ENCODE results near the gene DHX58. TPM values are rescaled to one million over a fixed set of nuclear protein-coding genes. Genes with fewer than 3 reads are reported as not detected.

DHX58 gene
- total RNA-seq, 1 donor from 2014 or later, result 1.7 TPM

- Histone ChIP-seq H3K4me1 (no peaks in the 10 kb centered on the region), H3K9me3 (no peaks in the 10 kb centered on the region), H3K27ac (no peak overlapping the region), H3K27me3 (no peaks in the 10 kb centered on the region), H3K36me3 (no peaks in the 10 kb centered on the region), H3K4me3 (no peak overlapping the region)
- intact Hi-C loops (cut with DNase I), result no loop called here
- no peak for TF ChIP-seq CTCF (IDR thresholded peaks at IDR 0.05)
- DNase-seq (ENCODE audit: low spot score in 2 of 2), result no peak
Observed at GRCh38 chr17:42056635-42057034, 55.9 kb downstream of the DHX58 start.

GRCh38 chr17:42055496-42055895, 57.0 kb downstream of the DHX58 start:
- Histone ChIP-seq H3K9me3 (no peaks in the 10 kb centered on the region), H3K27ac (no peak overlapping the region), H3K4me3 (no peak overlapping the region), H3K36me3 (no peaks in the 10 kb centered on the region), H3K27me3 (no peaks in the 10 kb centered on the region), H3K4me1 (no peaks in the 10 kb centered on the region)
- no peak for DNase-seq (ENCODE audit: low spot score in 2 of 2)
- TF ChIP-seq CTCF (IDR thresholded peaks at IDR 0.05), result no peak
- intact Hi-C loops (cut with DNase I), result no loop called here

- no peak for DNase-seq (ENCODE audit: low spot score in 2 of 2)
- intact Hi-C loops (cut with DNase I), result no loop called here
- no peak overlapping the region for H3K27ac ChIP-seq
- no peak for TF ChIP-seq CTCF (IDR thresholded peaks at IDR 0.05)
- H3K36me3 ChIP-seq, result no peaks in the 10 kb centered on the region
- H3K4me3 ChIP-seq, result no peak overlapping the region
- no peaks in the 10 kb centered on the region for H3K4me1 ChIP-seq
- H3K9me3 ChIP-seq, result no peaks in the 10 kb centered on the region
- H3K27me3 ChIP-seq, result no peaks in the 10 kb centered on the region
Observed at GRCh38 chr17:42055027-42055426, 57.5 kb downstream of the DHX58 start.

GRCh38 chr17:42053731-42054500, 58.6 kb downstream of the DHX58 start:
- intact Hi-C loops (cut with DNase I), result no loop called here
- H3K4me3 ChIP-seq, result no peak overlapping the region
- no peak overlapping the region for H3K27ac ChIP-seq
- no peak for TF ChIP-seq CTCF (IDR thresholded peaks at IDR 0.05)
- H3K9me3 ChIP-seq, result no peaks in the 10 kb centered on the region
- no peaks in the 10 kb centered on the region for H3K36me3 ChIP-seq
- H3K27me3 ChIP-seq, result no peaks in the 10 kb centered on the region
- no peaks in the 10 kb centered on the region for H3K4me1 ChIP-seq
- no peak for DNase-seq (ENCODE audit: low spot score in 2 of 2)

GRCh38 chr17:42052346-42052877, 60.1 kb downstream of the DHX58 start:
- Histone ChIP-seq H3K36me3 (no peaks in the 10 kb centered on the region), H3K4me3 (no peak overlapping the region), H3K9me3 (no peaks in the 10 kb centered on the region), H3K27me3 (no peaks in the 10 kb centered on the region), H3K27ac (no peak overlapping the region), H3K4me1 (no peaks in the 10 kb centered on the region)
- intact Hi-C loops (cut with DNase I), result no loop called here
- no peak for TF ChIP-seq CTCF (IDR thresholded peaks at IDR 0.05)
- DNase-seq (ENCODE audit: low spot score in 2 of 2), result no peak

Data from ascending aorta (tissue), 2 donors.